ENCODE results near the gene PRF1. TPM values are rescaled to one million over a fixed set of nuclear protein-coding genes. Genes with fewer than 3 reads are reported as not detected.

Gene PRF1
- total RNA-seq, 1 donor from 2014 or later = 79.9 TPM

DNA sequence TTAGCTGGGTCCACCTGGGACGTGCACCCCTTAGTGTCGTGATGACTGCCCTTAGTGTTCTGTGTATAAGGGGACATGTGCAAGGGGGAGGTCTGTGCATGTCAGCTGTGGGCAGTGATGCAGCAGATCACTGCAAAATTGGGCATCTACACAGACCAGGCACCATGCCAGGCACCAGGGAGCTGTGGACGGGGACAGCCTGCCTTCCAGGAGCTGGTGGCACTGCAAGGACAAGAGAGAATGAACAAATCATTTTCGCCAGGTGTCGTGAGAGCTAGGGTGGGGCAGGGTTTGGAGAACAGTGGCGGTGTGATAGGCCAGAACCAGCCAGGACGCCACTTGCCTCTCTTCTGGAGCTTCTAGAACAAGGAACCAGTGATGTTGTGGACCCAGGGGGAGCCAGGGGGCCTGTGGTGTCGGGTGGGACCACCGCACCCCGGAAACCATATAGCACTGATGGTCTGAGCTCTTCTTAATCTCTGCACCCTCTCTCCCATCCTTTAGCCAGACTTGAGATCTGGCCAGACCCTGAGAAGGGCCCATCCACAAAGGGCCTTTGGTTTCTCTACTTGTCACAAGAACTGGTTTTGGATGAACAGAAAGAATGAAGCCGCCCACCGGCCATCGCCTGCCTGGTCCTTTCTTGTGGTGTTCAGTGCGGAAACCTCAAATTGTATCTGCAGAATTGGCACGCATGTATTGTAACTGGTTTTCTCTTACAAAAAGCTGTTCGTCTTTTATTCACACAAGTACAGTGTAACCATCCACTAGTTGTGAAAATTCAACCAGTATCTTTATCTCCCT is 30.7 kb downstream of the PRF1 start:
- Mint-ChIP-seq H3K27me3 (peaks cover 2% of the 10 kb centered on the region), H3K4me3 (no peak overlapping the region), H3K27ac (no peak overlapping the region), H3K4me1 (peaks cover 28% of the 10 kb centered on the region), H3K9me3 (no peaks in the 10 kb centered on the region), H3K36me3 (ENCODE audit: low read depth) (no peaks in the 10 kb centered on the region)
- DNase-seq = no peak
- intact Hi-C loops (cut with micrococcal nuclease) = loop anchor here (10.0 kb wide), 1 partner anchor 1153 kb away; no protein-coding TSS in a partner anchor

DNA sequence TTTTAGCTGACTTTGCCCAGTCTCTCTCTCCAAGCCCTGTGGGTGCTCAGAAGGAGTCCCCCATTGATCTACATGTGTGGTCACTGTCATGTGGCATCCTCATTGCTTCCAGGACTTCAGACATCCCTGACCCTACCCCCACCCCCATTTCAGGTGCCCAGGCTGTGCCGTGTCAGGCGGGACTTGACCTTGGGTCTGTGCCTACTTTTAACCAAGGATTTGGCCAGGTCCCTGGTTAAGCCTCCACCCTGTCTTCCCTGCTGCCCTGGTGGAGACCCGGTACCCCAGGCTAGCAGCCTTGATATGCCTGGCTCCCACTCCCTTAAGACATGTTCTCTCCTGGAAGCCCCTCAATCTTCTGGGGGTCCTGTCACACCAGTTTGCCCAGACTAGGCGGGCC is 31.3 kb downstream of the PRF1 start:
- intact Hi-C loops (cut with micrococcal nuclease) = loop anchor here (10.0 kb wide), 1 partner anchor 1154 kb away; no protein-coding TSS in a partner anchor
- no peaks in the 10 kb centered on the region for H3K9me3 Mint-ChIP-seq
- no peaks in the 10 kb centered on the region for H3K36me3 Mint-ChIP-seq (ENCODE audit: low read depth)
- H3K27ac Mint-ChIP-seq = no peak overlapping the region
- peaks cover 22% of the 10 kb centered on the region for H3K4me1 Mint-ChIP-seq
- DNase-seq = no peak
- peaks cover 2% of the 10 kb centered on the region for H3K27me3 Mint-ChIP-seq
- no peak overlapping the region for H3K4me3 Mint-ChIP-seq

DNA sequence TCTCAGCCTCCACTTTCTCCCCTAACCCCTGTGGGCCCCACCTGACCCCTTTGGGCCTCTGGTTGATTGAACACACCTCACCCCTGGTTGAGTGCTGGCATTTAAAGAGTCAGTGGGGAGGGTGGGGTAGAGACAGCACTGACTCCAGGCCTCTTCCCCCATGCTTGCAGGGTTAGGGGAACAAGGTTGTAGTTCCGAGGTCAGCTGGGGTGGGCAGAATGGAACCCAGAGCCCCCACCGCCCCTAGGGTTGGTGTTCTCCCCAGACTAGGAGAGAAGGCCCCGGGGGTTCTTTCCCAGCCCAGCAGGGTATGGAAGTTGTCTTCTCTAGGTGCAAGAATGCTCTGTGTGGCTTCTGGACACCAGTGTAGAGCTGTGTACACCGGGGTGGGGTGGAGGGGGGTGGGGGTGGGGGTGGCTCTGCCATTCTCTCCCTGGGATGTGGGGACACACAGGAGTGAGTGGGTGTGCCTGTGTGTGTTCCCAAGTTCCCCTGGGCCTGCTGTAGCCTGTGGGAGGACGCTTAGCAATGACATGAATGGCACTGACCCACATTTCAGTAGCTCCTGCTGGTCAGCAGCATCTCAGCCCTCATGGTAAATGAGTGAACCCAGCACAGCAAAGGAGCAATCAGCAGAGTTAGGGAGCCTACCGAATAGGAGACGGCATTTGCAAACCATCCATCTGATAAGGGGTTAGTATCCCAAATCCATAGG is 33.6 kb downstream of the PRF1 start:
- Mint-ChIP-seq H3K4me1 (peaks cover 15% of the 10 kb centered on the region), H3K9me3 (no peaks in the 10 kb centered on the region), H3K27ac (no peak overlapping the region), H3K27me3 (peaks cover 2% of the 10 kb centered on the region), H3K4me3 (no peak overlapping the region), H3K36me3 (ENCODE audit: low read depth) (no peaks in the 10 kb centered on the region)
- intact Hi-C loops (cut with micrococcal nuclease) = no loop called here
- no peak for DNase-seq

DNA sequence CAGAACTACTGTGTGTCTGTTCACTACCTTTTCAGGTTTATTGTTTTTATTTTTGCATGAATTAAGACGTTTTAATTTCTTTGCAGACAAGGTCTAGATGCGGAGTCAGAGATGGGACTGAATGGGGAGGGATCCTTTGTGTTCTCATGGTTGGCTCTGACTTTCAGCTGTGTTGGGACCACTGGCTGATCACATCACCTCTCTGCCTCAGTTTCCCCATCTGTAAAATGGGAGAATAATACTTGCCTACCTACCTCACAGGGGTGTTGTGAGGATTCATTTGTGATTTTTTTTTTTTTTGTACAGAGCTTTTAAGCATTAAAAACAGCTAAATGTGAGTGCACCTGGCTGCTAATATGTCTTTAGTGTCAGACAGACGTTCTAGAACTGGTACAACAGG is 34.4 kb downstream of the PRF1 start:
- Mint-ChIP-seq H3K27me3 (peaks cover 2% of the 10 kb centered on the region), H3K9me3 (no peaks in the 10 kb centered on the region), H3K4me3 (no peak overlapping the region), H3K27ac (no peak overlapping the region), H3K36me3 (ENCODE audit: low read depth) (no peaks in the 10 kb centered on the region), H3K4me1 (peaks cover 20% of the 10 kb centered on the region)
- intact Hi-C loops (cut with micrococcal nuclease) = no loop called here
- DNase-seq = no peak

DNA sequence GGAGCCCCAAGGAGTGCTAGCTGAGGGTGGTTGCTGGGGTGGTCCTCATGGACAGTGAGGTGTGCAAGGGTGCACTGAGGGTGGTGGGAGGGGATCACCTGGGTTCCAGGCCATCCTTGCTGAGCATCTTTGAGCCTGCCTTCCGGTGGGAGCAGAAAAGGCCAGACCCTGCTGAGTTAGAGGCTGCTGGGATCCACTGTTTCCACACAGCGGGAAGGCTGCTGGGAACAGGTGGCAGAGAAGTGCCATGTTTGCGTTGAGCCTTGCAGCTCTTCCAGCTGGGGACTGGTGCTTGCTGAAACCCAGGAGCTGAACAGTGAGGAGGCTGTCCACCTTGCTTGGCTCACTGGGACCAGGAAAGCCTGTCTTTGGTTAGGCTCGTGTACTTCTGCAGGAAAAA is 34.9 kb downstream of the PRF1 start:
- Mint-ChIP-seq H3K27ac (no peak overlapping the region), H3K9me3 (no peaks in the 10 kb centered on the region), H3K4me1 (peaks cover 21% of the 10 kb centered on the region), H3K27me3 (peaks cover 2% of the 10 kb centered on the region), H3K36me3 (ENCODE audit: low read depth) (no peaks in the 10 kb centered on the region), H3K4me3 (no peak overlapping the region)
- no peak for DNase-seq
- intact Hi-C loops (cut with micrococcal nuclease) = no loop called here

DNA sequence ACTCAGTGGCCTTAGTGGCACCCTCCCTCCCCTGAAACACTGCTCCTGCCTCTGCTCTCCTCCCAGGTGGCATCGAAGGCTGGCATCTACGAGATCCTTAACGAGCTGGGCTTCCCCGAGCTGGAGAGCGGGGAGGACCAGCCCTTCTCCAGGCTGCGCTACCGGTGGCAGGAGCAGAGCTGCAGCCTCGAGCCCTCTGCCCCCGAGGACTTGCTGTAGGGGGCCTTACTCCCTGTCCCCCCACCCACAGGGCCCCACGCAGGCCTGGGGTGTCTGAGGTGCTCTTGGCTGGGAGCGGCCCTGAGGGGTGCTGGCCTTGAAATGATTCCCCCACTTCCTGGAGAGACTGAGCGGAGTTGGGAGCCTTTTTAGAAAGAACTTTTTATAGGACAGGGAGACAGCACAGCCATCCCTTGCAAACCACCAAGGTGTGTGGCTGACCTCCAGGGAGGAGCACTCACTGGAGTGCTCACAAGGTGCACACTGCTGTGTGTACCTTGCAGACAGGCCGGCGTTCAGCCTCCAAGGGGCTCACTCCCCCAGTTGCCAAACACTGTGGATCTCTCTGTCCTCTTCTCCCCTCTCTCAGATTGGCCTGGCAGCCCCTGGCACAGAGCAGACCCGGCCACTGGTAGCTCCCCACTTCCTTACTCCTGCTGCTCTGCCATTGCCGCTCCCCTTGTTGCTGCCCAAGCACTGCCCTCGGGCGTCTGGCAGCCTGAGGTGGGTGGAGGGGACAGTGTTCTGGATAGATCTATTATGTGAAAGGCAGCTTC is 35.8 kb downstream of the PRF1 start:
- no peak overlapping the region for H3K27ac Mint-ChIP-seq
- peaks cover 2% of the 10 kb centered on the region for H3K27me3 Mint-ChIP-seq
- no peaks in the 10 kb centered on the region for H3K36me3 Mint-ChIP-seq (ENCODE audit: low read depth)
- H3K4me3 Mint-ChIP-seq = no peak overlapping the region
- no peak for DNase-seq
- intact Hi-C loops (cut with micrococcal nuclease) = no loop called here
- no peaks in the 10 kb centered on the region for H3K9me3 Mint-ChIP-seq
- H3K4me1 Mint-ChIP-seq = peaks cover 18% of the 10 kb centered on the region

DNA sequence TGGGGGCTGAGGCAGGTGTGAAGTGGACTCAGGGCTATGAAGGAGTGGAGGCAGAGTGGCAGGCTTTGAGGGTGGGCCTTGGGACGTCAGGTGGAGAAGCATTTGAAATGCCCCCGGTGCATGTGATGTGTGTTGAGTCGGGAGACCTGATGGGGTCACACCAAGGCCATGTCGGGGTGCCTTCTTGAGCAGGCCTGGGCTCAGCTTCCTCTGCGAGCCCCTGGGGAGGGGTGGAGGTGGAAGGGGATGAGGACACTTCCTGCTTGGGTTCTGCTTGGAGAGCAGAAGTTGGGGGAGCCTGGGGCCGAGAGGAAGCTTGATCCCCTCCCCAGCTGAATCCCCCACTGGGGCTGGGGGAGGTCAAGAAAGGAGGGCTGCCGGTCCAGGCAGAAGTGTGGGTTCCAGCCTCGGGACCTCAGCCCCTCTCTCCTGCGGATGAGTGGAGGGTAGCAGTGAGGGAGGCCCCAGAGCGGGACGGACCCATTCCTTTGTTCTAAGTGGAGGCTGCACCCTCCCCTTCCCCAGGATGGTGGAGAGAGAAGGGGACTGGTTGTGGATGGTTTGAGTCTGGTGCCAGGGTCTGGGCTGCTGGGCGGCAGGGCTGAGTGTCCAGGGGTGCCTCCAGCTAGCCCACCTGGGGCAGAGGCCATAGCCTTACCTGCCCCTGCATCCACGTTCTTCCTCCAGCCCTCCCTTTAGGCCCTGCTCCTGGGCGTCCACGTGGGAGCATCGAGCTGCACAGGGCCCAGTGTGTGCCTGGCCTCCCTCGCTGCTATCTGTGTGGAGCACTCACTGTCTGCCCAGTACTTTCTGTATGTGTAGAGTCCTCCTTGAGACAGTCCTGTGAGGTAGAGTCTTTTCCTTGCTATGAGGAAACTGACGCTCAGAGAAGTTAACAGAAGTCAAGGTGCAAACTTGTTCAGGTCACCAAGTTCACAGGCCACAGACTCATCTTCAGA is 36.7 kb downstream of the PRF1 start:
- Mint-ChIP-seq H3K9me3 (no peaks in the 10 kb centered on the region), H3K4me3 (no peak overlapping the region), H3K36me3 (ENCODE audit: low read depth) (no peaks in the 10 kb centered on the region), H3K27me3 (peaks cover 2% of the 10 kb centered on the region), H3K27ac (no peak overlapping the region), H3K4me1 (peaks cover 18% of the 10 kb centered on the region)
- DNase-seq = no peak
- intact Hi-C loops (cut with micrococcal nuclease) = no loop called here

DNA sequence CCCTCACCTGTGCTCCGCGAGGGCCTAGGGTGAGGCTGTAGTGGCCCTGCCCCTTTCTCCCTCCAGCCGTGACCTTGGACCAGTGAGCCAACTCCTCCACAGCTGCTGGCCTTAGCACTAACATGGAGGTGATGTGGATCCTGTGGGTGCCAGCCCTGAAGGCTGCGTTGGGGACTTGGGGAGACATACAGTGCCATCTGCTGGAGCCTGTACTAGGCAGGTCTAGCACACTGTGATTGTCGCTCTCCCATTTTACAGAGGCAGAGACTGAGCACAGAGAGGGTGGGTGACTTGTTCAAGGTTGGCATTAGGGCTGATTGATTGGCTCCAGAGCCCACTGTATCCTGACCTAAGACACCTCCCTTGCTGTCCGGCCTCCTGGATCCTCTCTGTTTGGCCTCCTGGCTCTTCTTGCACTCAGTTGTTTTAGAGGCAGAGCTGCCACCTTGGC is 37.6 kb downstream of the PRF1 start:
- Mint-ChIP-seq H3K36me3 (ENCODE audit: low read depth) (no peaks in the 10 kb centered on the region), H3K9me3 (no peaks in the 10 kb centered on the region), H3K27ac (no peak overlapping the region), H3K4me1 (peaks cover 18% of the 10 kb centered on the region), H3K27me3 (no peaks in the 10 kb centered on the region), H3K4me3 (no peak overlapping the region)
- DNase-seq = no peak
- intact Hi-C loops (cut with micrococcal nuclease) = no loop called here

DNA sequence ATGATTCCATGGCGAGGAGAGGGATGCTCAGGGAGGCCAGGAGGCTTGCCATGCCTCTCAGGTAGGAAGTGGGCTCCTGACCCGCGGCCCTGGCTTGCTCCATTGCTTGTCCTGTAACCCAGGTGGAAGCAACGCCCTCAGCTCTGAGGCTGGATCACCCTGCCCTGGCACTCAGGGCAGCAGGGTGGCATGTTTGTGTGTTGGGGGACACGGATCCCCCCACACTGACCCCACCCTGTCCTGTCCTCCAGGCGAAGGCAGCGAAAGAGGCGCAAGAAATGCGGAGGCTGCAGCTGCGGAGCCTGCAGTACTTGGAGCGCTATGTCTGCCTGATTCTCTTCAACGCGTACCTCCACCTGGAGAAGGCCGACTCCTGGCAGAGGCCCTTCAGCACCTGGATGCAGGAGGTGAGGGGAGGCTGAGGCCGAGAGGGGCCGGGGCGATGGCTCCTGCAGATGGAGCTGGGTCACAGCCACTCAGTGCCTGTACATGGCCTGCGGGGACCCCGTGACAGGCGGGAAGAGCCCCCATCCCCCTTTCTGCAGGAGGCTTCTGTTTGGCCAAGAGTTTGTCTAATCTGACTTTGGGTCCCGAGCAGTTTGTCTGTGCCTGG is 38.3 kb downstream of the PRF1 start:
- Mint-ChIP-seq H3K4me1 (peaks cover 19% of the 10 kb centered on the region), H3K9me3 (no peaks in the 10 kb centered on the region), H3K36me3 (ENCODE audit: low read depth) (no peaks in the 10 kb centered on the region), H3K27me3 (no peaks in the 10 kb centered on the region), H3K4me3 (no peak overlapping the region), H3K27ac (no peak overlapping the region)
- intact Hi-C loops (cut with micrococcal nuclease) = no loop called here
- no peak for DNase-seq

DNA sequence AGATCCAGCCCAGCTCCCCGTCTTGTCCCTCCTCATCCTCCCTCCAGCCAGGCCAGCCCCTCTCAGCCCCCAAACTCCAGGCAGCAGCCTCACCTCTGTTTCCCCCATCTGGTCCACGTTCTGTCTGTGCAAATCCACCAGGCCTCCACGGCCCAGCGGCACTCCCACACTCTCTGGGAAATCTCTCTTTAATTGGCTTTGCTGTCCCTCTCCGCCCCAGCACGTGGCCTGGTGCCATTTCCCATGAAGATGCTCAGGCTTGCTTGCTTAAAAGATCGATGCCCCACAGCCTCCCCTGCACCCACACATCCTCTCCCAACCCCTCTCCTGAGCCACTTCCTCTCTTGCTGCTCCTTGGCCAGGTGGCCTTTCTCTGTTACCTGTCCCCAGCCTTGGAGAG is 39.3 kb downstream of the PRF1 start:
- DNase-seq = no peak
- Mint-ChIP-seq H3K9me3 (no peaks in the 10 kb centered on the region), H3K36me3 (ENCODE audit: low read depth) (no peaks in the 10 kb centered on the region), H3K4me1 (peaks cover 24% of the 10 kb centered on the region), H3K27me3 (no peaks in the 10 kb centered on the region), H3K4me3 (no peak overlapping the region), H3K27ac (peak overlapping the region; percentile 44)
- intact Hi-C loops (cut with micrococcal nuclease) = no loop called here

DNA sequence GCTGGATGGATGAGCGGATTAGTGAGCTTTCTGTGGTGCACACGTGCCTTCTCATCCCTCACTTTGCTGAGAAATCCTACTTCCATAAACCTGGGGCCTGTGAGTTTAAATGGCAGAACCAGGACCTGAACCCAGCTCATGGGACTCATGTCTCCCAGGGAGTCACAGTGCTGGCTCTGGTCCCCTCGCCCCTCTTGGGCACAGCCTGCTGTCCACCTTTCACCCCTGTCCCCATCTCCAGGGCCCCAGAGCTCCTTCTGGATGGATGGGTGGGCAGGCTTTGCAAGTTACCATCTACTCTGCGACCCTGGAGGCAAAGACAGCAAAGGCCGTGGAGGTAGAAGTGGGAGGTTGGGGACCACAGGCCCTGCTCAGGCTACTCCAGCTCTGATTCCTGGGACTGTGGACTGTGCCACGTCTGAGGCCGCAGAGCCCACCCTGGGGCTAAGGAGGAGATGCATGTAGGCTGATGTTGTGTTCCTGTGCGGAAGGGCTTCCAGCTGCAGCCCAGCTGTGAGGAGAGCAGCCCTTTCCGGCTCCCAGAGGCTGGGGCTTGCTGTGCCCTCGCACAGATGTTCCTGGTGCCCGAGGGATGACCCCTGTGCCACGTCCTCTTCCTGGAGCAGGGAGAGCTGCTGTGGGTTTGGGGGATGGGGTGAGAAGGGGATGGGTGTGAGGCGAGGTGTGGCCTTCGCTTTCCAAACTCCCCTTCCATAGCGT is 40.3 kb downstream of the PRF1 start:
- DNase-seq = no peak
- no peak overlapping the region for H3K27ac Mint-ChIP-seq
- H3K36me3 Mint-ChIP-seq (ENCODE audit: low read depth) = no peaks in the 10 kb centered on the region
- peaks cover 24% of the 10 kb centered on the region for H3K4me1 Mint-ChIP-seq
- H3K4me3 Mint-ChIP-seq = no peak overlapping the region
- intact Hi-C loops (cut with micrococcal nuclease) = no loop called here
- H3K9me3 Mint-ChIP-seq = no peaks in the 10 kb centered on the region
- H3K27me3 Mint-ChIP-seq = no peaks in the 10 kb centered on the region

DNA sequence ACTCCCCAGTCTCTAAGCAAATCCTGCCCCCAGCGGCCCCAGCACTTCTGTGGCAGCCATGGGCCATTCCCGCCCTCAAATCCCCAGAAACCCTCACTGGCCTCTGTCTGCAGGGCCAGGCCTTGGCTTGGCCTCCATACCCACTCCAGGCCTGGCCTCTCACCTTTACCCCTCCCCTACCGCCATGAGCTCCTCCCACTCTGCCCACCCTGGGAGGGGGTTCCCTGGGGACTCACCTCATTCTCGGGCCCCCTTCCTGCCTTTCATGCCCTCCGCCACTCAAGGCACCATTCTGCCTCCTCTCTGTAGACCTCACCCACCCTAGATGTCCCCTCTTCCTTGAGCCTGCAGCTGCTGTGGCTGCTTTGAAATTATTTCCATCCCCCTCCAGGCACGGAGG is 41.0 kb downstream of the PRF1 start:
- Mint-ChIP-seq H3K9me3 (no peaks in the 10 kb centered on the region), H3K27me3 (no peaks in the 10 kb centered on the region), H3K36me3 (ENCODE audit: low read depth) (no peaks in the 10 kb centered on the region), H3K27ac (no peak overlapping the region), H3K4me1 (peaks cover 24% of the 10 kb centered on the region), H3K4me3 (no peak overlapping the region)
- intact Hi-C loops (cut with micrococcal nuclease) = no loop called here
- DNase-seq = no peak

Data from activated CD4-positive, alpha-beta T cell treated with anti-CD3 and anti-CD28 coated beads, Interleukin-2, amount 10 ng/mL, durations not matched to agents 24 days and 14 days (primary cell).